GM12874 (cell line): ENCODE results near the gene FNIP2.

Experiments
- CTCF ChIP-seq: IDR thresholded peaks from 2 replicates; pipeline ENCODE4 v1.5.1; 2011; ENCODE audit warnings: low read depth, mild to moderate bottlenecking, control low read depth, low read length, moderate library complexity; ENCODE audit not compliant: insufficient read depth

FNIP2 gene

DNA sequence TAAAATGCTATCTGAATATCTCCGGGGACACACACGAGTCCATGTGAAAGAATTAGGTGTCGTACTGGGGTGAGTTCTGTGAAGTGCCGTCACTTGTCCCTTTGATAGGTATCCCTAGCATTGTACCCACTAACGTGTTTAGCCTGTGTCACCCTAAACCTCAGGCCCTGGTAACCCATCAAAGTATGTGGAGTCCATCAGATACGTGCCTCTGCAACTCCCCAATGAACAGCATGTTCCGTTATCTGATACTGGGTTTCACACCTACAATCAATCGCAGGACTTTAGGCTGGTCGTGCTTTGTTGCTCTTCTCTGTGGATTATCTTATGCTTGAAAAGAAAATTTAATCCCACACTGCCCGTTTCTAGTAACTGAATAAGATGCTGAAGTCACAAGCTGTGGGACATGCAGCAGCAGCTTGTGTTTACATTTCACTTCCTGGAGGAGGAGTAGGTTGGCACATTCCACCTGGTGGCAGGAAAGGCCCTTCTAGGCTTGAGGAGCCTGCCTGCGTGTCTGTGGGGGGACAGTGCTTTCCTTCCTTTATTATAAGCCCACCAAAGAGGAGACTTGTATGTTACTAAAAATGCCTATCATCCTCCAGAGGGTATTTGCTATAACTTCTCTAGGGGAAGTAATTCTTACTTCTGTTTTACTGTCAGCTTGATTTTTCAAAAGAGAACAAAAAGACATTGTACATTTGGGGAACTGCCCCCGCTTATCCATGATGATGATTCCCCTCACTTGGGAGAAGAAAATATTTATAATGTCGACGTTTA, 127.2 kb downstream of the FNIP2 start:
- TF ChIP-seq CTCF = no peak

GRCh38 chr4:158903079-158903456, 134.2 kb downstream of the FNIP2 start:
- TF ChIP-seq CTCF = no peak

DNA sequence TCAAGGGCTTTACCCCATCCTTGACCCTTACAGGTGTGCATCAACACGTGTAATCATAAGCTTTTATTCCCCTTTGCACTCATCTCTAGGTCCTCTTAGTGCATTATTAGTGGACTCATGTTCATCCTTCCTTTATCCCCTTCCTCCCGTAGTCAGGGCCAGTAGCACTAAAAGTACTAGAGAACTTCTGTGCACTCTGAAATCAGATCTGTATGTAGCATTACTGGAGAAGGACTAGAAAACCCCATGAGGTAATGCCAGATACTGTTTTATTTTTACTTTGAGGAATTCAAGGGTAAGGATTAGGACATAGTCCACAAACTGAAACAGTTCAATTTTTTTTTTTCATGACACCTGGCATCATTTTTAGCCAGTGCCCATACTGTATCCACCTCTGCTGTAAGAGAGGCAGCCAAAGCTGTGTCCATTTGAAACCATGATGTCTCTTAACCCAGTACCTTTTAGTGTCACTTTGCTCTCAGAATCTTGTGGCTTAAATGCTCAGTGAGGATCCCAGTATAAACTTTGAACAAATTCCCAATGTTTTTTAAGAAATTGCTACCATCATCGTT, 134.7 kb downstream of the FNIP2 start:
- TF ChIP-seq CTCF = no peak

GRCh38 chr4:158904815-158905214, 136.0 kb downstream of the FNIP2 start:
- TF ChIP-seq CTCF = no peak

DNA sequence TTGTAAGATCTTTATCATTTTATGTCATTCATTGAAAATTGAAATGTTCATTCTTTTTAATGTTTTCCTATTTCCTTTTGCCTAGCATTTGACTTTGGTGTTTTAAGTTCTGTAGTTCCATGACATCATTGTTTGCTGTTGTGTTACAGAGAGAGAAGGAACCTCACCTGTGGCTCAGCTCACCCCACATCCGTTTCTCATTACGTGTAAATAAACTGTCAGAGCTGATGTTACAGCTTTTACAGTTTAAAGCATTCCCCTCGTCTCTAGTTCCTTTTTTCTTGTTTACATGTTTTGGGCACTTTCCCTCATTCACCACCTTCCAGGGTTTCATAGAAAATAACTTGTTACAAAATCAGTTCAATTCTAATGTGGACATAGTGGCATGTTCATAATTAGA, 137.2 kb downstream of the FNIP2 start:
- TF ChIP-seq CTCF = no peak

DNA sequence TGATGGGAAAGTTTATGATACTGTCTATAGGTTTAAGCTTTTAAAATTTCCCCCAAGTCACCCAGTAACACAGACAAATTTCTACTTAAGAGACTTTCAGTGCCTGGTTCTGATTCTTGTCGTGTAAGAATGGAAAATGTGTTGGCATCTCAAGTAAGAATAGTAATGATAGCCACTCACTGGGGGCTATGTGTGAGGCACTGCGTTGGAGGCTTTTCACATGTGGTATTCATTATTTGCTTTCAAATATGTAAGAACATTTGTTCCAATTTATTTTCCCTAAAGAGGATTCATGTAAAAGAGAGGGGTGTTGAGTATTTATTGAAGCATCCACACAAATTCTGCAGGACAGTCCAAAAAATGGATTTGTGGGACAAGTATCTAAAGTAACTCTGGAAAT, 143.6 kb downstream of the FNIP2 start:
- TF ChIP-seq CTCF = no peak

DNA sequence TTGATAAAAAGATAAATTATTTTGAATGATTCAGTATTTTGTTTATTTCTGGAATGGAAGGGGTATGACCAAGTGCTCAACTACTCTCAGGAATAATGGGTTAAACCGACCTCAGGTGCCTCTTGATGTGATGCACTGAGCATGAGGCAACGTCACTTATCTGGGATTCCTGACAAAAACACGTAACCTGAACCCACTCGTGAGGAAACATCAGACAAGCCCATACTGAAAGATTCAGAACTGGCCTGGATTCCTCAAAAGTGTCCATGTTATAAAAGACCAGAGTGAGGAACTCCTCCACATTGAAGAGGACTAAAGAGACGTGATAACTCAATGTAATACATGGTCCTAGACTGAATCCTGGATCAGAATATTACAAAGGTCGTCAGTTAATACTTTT, 144.0 kb downstream of the FNIP2 start:
- no peak for TF ChIP-seq CTCF
